SH-SY5Y (cell line): ENCODE data around the gene EIF4G3.

ENCODE experiments used
- GATA2 ChIP-seq: IDR thresholded peaks from 2 replicates; pipeline ENCODE4 v1.6.1; 2011; ENCODE audit warnings: mild to moderate bottlenecking, low read depth, low read length
- GATA3 ChIP-seq: IDR thresholded peaks from 2 replicates; pipeline ENCODE4 v1.6.1; 2011; ENCODE audit warnings: low read depth, mild to moderate bottlenecking, low read length, moderate library complexity

Gene EIF4G3

DNA sequence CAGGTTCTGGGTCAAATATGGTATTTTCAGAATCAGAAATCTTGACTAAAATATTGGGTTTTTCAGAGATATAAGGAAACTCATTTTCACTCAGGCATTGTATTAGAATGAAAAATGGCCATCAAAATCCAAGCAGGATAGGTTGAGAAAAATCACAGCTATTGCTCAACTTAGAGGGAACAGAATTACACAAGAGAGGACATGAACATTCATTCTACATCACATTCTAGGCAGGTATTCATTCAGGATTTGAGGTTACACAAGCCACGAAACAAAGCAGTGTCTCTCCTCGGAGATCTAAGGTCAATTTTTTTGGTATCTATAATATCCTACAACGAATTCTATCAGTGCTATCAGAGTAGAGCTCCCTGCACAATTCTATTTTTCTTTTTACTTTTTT lies 226.0 kb downstream of the EIF4G3 start:
- TF ChIP-seq GATA2 (no peak), GATA3 (no peak)

DNA sequence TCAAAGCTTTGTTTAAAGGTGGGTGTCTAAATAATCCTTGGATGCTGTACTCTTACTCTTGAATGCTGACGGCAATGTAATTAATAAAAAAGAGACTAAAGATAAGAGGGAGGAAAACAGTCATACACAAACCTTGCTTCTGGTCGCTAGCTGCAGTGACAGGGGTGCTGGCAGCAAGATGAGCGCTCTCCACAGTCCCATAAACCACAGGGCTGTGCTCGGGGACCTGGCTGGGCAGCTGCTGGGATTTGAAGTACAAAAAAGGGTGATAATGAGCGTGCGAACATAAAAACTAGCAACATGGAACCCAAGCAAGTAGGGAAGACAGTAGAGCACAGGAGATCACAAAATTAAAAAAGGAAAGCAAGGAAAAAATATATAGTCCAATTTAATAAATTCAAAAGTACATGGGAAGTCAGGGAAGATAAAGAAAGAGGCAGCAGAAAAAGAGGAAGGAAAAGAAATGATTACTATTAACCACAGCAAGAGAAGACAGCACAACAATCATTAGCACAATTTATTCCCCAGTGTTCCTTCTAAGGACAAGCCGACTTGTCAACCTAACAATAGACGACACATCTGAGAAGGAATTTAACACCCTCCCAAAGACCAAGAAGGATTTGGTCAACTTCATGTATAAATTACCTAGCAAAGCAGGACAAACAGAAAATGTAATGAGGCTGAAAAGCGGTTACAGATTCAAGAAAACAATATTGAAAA lies 226.7 kb downstream of the EIF4G3 start:
- TF ChIP-seq GATA3, result no peak
- TF ChIP-seq GATA2, result no peak

- TF ChIP-seq GATA3, result no peak
These were observed 228.6 kb downstream of the EIF4G3 start for GRCh38 chr1:20948101-20948500.

DNA sequence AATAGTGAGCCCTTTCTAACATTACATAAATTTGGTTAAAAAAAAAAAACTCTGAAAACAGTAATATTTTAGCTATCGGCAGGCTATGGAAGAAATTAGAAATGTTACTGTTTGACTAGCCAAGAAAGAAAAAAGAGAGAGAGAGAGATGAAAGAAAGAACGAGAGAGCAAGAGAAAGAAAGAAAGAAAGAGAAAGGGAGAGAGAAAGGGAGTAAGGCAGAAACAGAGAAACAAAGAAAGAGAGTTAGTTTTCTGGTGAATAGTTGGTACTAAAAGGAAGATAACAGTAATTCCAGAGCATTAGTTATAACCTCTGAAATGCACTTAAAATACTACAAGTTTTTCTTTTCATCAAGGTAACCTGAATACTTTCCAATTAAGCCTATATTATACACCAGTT lies 229.3 kb downstream of the EIF4G3 start:
- TF ChIP-seq GATA2, result no peak
- no peak for TF ChIP-seq GATA3

DNA sequence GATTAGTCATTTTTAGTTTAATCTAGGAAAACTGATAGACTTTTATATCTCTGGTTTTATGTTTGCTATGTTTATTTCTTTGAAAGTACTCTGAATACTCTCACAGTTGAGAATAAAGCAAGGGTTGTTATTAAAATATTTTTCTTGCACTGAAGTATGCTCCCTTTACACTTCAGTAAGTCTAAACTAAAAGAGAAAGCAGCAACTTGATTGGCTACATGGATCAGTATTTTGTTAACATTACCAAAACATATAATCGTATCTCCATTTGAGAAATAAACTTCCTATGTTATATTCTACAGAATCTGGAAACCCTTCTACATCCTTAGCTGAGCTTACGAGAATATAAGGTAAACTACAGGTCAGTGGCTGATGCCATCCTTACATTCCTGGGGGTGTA lies 240.1 kb downstream of the EIF4G3 start:
- TF ChIP-seq GATA2 (no peak), GATA3 (no peak)

DNA sequence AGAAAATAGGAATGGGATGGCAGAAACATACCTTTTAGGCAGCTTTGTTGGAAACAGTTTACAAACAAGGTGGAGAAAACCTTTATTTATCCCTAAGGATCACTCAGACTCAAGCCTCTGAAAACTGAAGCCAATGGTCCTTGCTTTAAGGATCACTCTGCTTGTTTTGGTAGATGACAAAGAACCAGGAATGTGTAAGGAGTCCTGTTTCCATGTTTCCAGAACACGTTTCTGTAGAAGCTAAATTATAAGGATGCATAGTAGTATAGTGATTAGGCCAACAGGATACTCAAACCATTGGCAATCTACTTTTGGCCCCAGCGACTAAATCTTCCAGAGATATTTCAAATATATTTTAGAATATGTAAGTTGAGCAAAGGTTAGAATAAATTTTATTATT lies 240.5 kb downstream of the EIF4G3 start:
- TF ChIP-seq GATA2 (no peak), GATA3 (no peak)

DNA sequence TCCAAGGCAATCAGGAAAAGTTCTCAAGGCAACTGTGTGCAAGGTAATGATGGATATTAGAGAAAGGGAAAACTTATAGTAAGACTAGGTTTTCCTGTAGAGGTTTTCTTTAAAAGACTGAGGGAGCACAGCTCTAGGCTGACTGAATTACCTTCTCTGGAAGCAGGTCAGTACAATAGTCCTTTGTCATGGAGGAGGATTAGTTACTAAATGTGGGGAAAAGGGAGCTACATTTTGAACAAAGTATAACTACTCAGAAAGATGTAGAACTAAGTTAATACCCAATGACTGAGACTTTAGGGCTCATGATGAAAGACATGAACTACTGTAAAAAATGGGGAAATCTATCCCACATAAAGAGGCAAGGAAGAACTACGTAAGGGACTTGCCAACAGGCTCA lies 241.0 kb downstream of the EIF4G3 start:
- TF ChIP-seq GATA2 (no peak), GATA3 (no peak)

DNA sequence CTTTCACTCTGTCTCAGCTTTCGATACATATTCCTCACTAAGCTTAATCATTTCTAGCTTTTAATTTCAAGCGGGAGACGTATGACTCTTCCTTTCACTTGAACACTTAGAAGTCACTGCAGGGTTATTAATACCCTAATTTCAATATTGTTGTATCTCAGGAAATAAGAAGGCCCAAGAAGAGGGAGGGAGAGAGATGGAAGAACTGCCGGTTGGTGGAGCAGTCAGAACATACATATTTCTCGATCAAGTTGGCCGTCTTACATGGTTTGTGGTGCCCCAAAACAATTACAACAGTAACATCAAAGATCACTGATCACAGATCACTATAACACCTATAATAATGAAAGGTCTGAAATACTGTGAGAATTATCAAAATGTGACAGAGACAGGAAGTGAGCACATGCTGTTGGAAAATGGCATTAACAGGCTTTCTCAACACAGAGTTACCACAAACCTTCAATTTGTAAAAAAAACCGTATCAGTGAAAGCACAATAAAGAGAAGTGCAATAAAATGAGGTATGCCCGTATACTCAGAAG lies 244.2 kb downstream of the EIF4G3 start:
- no peak for TF ChIP-seq GATA2

GRCh38 chr1:20931930-20932436 lies 244.7 kb downstream of the EIF4G3 start:
- TF ChIP-seq GATA2 (no peak), GATA3 (no peak)

DNA sequence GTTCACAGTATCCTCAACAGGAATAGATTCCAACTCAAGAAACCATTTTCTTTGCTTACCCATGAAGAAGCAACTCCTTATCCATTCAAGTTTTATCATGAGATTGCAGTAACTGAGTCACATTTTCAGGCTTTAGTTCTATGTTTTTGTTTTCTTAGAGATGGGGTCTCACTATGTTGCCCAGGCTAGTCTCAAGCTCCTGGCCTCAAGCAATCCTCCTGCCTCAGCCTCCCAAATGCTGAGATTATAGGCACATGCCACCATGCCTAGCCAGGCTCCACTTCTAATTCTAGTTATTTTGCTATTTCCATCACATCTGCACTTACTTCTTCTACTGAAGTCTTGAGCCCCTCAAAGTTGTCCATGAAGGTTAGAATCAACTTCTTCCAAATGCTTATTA lies 246.3 kb downstream of the EIF4G3 start:
- TF ChIP-seq GATA3 (no peak), GATA2 (no peak)

DNA sequence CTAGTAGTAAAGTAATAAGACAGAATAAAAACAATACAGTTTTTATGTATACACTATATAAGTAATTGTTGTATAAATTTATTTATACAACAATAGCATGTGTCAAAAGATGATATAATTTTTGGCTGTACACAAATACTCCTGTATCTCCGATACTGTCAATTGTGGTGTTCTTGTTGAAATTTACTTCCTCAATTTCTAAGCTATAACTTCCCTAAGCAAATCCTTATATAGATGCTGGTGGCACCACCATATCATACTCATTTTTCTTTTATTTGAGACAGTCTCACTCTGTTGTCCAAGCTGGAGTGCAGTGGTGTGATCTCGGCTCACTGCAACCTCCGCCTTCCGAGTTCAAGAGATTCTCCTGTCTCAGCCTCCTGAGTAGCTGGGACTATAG lies 248.6 kb downstream of the EIF4G3 start:
- no peak for TF ChIP-seq GATA3
- TF ChIP-seq GATA2, result no peak

DNA sequence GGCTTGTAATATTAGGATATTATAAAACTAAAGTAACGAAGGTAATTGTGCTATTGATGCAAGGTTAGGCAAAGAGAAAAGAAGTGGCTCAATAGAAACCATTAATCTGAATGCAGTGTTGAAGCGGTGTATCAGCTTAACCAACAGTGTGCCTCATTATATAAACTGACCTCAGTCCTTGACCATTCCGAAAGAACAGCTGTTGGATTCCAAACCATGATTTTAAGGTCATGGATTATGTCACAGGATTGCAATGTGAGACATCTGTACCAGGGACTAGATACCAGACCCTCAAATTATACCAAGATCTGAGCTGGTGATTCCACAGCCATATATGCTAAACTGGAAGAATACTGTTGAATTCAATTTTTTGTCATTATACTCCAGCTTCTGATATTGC lies 255.4 kb downstream of the EIF4G3 start:
- TF ChIP-seq GATA3 (no peak), GATA2 (no peak)

DNA sequence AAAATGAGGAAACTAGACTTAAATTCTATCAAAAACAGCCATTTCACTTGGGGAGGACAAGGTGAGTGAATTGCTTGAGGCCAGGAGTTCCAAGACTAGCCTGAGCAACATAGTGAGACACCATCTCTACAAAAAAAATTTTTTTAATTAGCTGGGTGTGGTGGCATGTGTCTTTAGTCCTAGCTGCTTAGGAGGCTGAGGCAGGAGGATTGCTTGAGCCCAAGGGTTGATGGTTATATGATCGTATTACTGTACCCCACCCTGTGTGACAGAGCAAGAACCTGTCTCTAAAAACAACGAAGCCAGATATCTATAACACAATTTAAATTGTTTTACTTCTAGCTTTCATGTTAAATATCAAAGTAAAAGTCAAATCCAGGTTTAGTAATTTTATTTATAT lies 263.5 kb downstream of the EIF4G3 start:
- TF ChIP-seq GATA2 (no peak), GATA3 (no peak)

GRCh38 chr1:20903437-20903836 lies 273.3 kb downstream of the EIF4G3 start:
- TF ChIP-seq GATA2 (no peak), GATA3 (no peak)

GRCh38 chr1:20900056-20900455 lies 276.6 kb downstream of the EIF4G3 start:
- no peak for TF ChIP-seq GATA2
- no peak for TF ChIP-seq GATA3
